GM10266 (cell line): ENCODE data around the gene TWSG1.
"Not testable (repeated sequence)": the region's sequence is repeated elsewhere in the genome, so short reads cannot be mapped to it uniquely, and the experiment has no call there.

Source experiments
- DNase-seq: peaks from one replicate; pipeline ENCODE4 v3.0.0; 2012; ENCODE audit errors: extremely low spot score
- TF ChIP-seq, protein P1 (sequence below): IDR thresholded peaks from 2 replicates; pipeline ENCODE4 v1.5.1; 2012; ENCODE audit warnings: mild to moderate bottlenecking, low read depth; ENCODE audit not compliant: control insufficient read depth, insufficient read depth; ENCODE audit errors: missing control alignments

Gene TWSG1

DNA sequence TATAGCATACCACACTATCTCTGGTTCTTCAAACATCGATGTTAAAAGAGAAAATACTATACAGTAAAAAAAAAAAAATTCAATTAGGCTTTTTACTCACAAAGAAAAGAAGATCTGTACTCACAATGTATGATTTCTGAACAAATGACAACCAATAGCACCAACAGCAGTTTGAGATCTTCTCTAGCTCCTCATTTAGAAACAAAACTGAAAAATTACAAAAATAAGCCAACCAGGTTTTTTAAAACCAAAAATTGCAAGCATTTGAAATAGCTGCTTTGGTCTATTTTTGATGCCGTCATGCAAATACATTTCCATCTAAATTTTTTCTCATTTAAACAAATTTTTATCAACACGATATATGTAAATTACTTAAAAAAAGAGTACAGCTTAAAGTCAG is 106.5 kb downstream of the TWSG1 start:
- DNase-seq: no peak

DNA sequence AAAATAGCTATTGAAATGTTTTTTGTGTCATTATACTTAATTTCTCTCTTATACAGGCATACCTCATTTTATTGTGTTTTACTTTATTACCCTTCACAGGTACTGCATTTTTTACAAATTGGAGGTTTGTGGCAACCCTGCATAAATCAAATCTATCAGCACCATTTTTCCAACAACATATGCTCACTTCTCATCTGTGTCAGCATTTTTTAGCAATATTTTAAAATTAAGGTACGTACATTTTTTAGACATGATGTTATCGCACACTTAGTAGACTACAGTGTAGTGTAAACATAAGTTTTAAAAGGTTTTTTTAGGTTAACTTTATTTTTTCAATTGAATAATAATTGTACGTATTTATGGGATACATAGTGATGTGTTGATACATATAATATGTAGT is 110.0 kb downstream of the TWSG1 start:
- TF ChIP-seq, protein P1, sequence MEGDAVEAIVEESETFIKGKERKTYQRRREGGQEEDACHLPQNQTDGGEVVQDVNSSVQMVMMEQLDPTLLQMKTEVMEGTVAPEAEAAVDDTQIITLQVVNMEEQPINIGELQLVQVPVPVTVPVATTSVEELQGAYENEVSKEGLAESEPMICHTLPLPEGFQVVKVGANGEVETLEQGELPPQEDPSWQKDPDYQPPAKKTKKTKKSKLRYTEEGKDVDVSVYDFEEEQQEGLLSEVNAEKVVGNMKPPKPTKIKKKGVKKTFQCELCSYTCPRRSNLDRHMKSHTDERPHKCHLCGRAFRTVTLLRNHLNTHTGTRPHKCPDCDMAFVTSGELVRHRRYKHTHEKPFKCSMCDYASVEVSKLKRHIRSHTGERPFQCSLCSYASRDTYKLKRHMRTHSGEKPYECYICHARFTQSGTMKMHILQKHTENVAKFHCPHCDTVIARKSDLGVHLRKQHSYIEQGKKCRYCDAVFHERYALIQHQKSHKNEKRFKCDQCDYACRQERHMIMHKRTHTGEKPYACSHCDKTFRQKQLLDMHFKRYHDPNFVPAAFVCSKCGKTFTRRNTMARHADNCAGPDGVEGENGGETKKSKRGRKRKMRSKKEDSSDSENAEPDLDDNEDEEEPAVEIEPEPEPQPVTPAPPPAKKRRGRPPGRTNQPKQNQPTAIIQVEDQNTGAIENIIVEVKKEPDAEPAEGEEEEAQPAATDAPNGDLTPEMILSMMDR: no peak
- DNase-seq: no peak

More for the DNA sequence above, 106.5 kb downstream of the TWSG1 start:
- TF ChIP-seq, protein P1: no peak

DNA sequence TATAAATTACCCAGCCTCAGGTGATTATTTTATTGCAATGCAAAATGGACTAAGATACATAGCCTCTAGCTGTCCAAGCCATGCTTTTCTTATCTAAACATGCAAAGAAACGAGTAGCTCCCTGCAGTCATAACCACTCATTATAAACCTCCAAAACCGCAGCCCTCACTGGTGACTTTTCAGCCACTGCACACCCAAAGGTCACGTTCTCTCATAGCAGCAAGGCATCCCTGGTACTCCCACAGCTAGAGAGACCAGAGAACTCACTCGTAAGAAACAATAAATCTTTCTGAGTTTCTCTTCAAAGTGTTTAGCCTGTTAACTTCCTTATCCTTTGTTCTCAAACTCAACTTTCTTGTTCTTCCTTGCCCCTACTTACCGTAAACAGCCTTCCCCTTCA is 112.3 kb downstream of the TWSG1 start:
- TF ChIP-seq, protein P1: no peak
- no peak for DNase-seq

DNA sequence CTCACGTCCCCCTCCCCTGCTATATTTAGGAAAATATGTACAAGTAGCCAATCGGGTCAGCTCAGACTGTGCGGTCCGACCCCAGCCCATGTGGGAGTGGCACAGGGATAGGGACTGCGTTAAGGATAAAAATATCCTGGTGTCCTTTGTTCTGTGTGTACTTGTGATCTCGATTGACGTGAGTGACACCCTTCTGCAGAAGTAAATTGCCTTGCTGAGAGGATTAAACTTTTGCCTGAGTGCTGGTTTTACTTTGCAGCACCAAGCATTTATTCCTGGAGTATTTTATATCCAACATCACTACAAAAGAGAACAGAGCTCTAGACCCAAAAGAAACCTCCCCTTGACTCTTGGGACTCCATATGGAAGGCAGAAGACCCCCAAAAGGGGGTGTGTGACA is 112.8 kb downstream of the TWSG1 start:
- TF ChIP-seq, protein P1: no peak
- DNase-seq: no peak

DNA sequence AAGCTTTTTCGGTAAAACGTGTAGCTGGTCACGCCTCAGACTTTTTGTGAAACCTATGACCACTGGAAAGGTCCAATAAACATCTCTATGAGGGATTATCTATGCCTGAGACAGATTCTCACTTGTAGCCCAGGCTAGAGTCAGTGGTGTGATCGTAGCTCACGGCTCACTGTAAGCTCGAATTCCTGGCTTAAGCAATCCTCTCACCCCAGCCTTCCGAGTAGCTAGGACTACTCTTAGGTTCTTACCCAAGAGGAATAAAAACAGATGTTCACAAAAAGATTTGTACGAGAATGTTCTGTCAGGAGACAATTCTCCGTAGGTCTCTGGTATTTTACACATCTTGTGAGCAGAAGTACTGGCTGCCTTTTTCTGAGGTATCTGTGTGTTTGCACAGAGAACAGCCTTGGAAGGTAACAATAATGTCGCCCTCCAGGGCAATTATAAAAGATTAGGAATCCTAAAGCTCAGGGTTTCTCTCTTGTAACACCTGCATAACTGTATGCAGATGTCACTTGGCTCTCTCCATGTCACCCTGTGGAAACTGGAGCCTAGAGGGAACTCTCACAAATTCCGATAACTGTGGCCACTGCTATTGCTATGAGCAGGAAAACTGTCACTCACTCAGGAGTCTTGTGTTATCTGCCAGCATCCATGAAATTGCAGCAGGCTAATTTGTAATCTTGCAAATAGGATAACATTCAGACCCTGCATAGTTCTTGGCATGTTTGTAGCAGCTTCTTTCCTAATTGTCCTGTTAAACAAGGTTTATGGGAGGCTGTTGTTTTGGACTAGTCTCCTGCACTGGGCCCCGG is 115.2 kb downstream of the TWSG1 start:
- DNase-seq: no peak
- TF ChIP-seq, protein P1: no peak

DNA sequence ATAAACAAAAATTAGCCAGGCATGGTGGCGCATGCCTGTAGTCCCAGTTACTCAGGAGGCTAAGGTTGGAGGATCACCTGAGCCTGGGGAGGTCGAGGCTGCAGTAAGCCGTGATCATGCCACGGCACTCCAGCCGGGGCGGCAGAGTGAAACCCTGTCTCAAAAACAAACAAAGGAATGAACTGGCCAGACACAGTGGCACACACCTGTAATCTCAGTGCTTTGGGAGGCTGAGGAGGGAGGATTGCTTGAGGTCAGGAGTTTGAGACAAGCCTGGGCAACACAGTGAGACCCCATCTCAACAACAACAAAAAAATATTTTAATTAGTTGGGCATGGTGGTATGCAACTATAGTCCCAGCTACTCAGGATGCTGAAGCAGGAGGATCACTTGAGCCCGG is 116.3 kb downstream of the TWSG1 start:
- not testable (repeated sequence) for DNase-seq
